ENCODE results near the gene TMED5. TPM values are rescaled to one million over a fixed set of nuclear protein-coding genes. Genes with fewer than 3 reads are reported as not detected.
A peak's percentile ranks its signal among the peaks of the same experiment; 100 is the strongest.

Gene TMED5
- total RNA-seq, 4 donors from 2014 or later: 99.5 to 150 (median 127) TPM

GRCh38 chr1:93113127-93113526 is 67.1 kb downstream of the TMED5 start:
- no peak for ATAC-seq
- no peak overlapping the region for H3K27ac ChIP-seq
- intact Hi-C loops (cut with DNase I; ENCODE audit: low total_unique reads): no loop called here
- DNase-seq: no peak
- in situ Hi-C loops (cut with MboI; ENCODE audit: low sequenced_read_pairs in 4 of 4): no loop called here
- H3K4me1 ChIP-seq: peaks cover 21% of the 10 kb centered on the region in 2 donors
- no peaks in the 10 kb centered on the region for H3K27me3 ChIP-seq
- no peaks in the 10 kb centered on the region for H3K9me3 ChIP-seq
- no peak for TF ChIP-seq POLR2A (IDR thresholded peaks at IDR 0.05)
- TF ChIP-seq CTCF (IDR thresholded peaks at IDR 0.05 in 4 of 5, conservative IDR thresholded peaks at IDR 0.05 in 1 of 5): no peak
- H3K4me3 ChIP-seq: no peak overlapping the region
- H3K36me3 ChIP-seq: peaks cover 0 to 14% of the 10 kb centered on the region in 2 donors

- Histone ChIP-seq H3K36me3 (peaks cover 0 to 9% of the 10 kb centered on the region in 2 donors), H3K4me3 (no peak overlapping the region), H3K27ac (peak overlapping the region in 3 of 4 donors; percentile 3 to 40 (median 6)), H3K4me1 (peaks cover 21% of the 10 kb centered on the region in 2 donors), H3K27me3 (no peaks in the 10 kb centered on the region), H3K9me3 (no peaks in the 10 kb centered on the region)
- in situ Hi-C loops (cut with MboI; ENCODE audit: low sequenced_read_pairs in 4 of 4) (no loop called here), intact Hi-C loops (cut with DNase I; ENCODE audit: low total_unique reads) (no loop called here)
- no peak for TF ChIP-seq POLR2A (IDR thresholded peaks at IDR 0.05)
- TF ChIP-seq CTCF (IDR thresholded peaks at IDR 0.05 in 4 of 5, conservative IDR thresholded peaks at IDR 0.05 in 1 of 5): no peak
- no peak for ATAC-seq
- DNase-seq: no peak
Observed at GRCh38 chr1:93111561-93111960, 68.7 kb downstream of the TMED5 start.

GRCh38 chr1:93111065-93111464 is 69.1 kb downstream of the TMED5 start:
- in situ Hi-C loops (cut with MboI; ENCODE audit: low sequenced_read_pairs in 4 of 4) (no loop called here), intact Hi-C loops (cut with DNase I; ENCODE audit: low total_unique reads) (no loop called here)
- Histone ChIP-seq H3K27ac (peak overlapping the region in 3 of 4 donors; percentile 3 to 40 (median 6)), H3K27me3 (no peaks in the 10 kb centered on the region), H3K4me3 (no peak overlapping the region), H3K36me3 (peaks cover 0 to 4% of the 10 kb centered on the region in 2 donors), H3K4me1 (peaks cover 21% of the 10 kb centered on the region in 2 donors), H3K9me3 (no peaks in the 10 kb centered on the region)
- no peak for DNase-seq
- TF ChIP-seq POLR2A (IDR thresholded peaks at IDR 0.05) (no peak), CTCF (IDR thresholded peaks at IDR 0.05 in 4 of 5, conservative IDR thresholded peaks at IDR 0.05 in 1 of 5) (no peak)
- ATAC-seq: no peak

GRCh38 chr1:93109578-93109977 is 70.6 kb downstream of the TMED5 start:
- no peaks in the 10 kb centered on the region for H3K27me3 ChIP-seq
- intact Hi-C loops (cut with DNase I; ENCODE audit: low total_unique reads) (no loop called here), in situ Hi-C loops (cut with MboI; ENCODE audit: low sequenced_read_pairs in 4 of 4) (no loop called here)
- no peak overlapping the region for H3K27ac ChIP-seq
- no peak overlapping the region for H3K4me3 ChIP-seq
- DNase-seq (no peak), ATAC-seq (no peak)
- H3K4me1 ChIP-seq: peaks cover 21% of the 10 kb centered on the region in 2 donors
- TF ChIP-seq POLR2A (IDR thresholded peaks at IDR 0.05) (no peak), CTCF (IDR thresholded peaks at IDR 0.05 in 4 of 5, conservative IDR thresholded peaks at IDR 0.05 in 1 of 5) (no peak)
- no peaks in the 10 kb centered on the region for H3K9me3 ChIP-seq
- no peaks in the 10 kb centered on the region for H3K36me3 ChIP-seq

- in situ Hi-C loops (cut with MboI; ENCODE audit: low sequenced_read_pairs in 4 of 4) (no loop called here), intact Hi-C loops (cut with DNase I; ENCODE audit: low total_unique reads) (no loop called here)
Observed at GRCh38 chr1:93108335-93108734, 71.9 kb downstream of the TMED5 start.

More at GRCh38 chr1:93108335-93108734, 71.9 kb downstream of the TMED5 start:
- H3K4me3 ChIP-seq: no peak overlapping the region
- H3K27ac ChIP-seq: no peak overlapping the region
- ATAC-seq: no peak
- DNase-seq: no peak
- no peaks in the 10 kb centered on the region for H3K9me3 ChIP-seq
- H3K27me3 ChIP-seq: no peaks in the 10 kb centered on the region
- TF ChIP-seq CTCF (IDR thresholded peaks at IDR 0.05 in 4 of 5, conservative IDR thresholded peaks at IDR 0.05 in 1 of 5) (no peak), POLR2A (IDR thresholded peaks at IDR 0.05) (no peak)
- H3K36me3 ChIP-seq: peaks cover 0 to 3% of the 10 kb centered on the region in 2 donors
- peaks cover 21% of the 10 kb centered on the region in 2 donors for H3K4me1 ChIP-seq

All from gastrocnemius medialis (tissue), 4 donors.